HG03045 (cell line): ENCODE measurements around the gene GPR75.

Source experiments
- ATAC-seq: cut with Tn5 transposase; IDR thresholded peaks from one replicate; pipeline ENCODE4 v1.9.1; 2021; ENCODE audit warnings: mild to moderate bottlenecking, moderate library complexity; ENCODE audit not compliant: unreplicated experiment

Gene GPR75

GRCh38 chr2:53811601-53812000, 48.2 kb downstream of the GPR75 start:
- no peak for ATAC-seq
